HG02943 (cell line): ENCODE results near the gene TMEM254.
"Not testable (repeated sequence)": the region's sequence is repeated elsewhere in the genome, so short reads cannot be mapped to it uniquely, and the experiment has no call there.

Experiments used
- ATAC-seq: cut with Tn5 transposase; IDR thresholded peaks from one replicate; pipeline ENCODE4 v1.9.1; 2021; ENCODE audit warnings: mild to moderate bottlenecking, low read depth, moderate library complexity; ENCODE audit not compliant: unreplicated experiment

The TMEM254 gene

DNA sequence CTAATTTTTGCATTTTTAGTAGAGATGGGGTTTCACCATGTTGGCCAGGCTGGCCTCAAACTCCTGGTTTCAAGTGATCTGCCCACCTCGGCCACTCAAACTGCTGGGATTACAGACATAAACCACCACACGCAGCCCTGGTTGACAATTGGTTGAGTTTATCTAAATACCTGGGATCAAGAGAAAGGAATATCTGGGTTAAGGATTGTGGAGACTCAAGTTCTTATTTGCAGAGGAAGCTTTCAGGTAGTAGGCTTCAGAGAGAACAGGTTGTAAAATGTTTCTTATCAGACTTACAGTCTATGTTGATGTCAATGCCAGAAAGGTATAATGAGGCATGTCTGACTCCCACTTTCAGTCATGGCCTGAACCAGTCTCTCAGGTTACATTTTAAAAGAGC lies 5.9 kb upstream of the TMEM254 start:
- no peak for ATAC-seq

DNA sequence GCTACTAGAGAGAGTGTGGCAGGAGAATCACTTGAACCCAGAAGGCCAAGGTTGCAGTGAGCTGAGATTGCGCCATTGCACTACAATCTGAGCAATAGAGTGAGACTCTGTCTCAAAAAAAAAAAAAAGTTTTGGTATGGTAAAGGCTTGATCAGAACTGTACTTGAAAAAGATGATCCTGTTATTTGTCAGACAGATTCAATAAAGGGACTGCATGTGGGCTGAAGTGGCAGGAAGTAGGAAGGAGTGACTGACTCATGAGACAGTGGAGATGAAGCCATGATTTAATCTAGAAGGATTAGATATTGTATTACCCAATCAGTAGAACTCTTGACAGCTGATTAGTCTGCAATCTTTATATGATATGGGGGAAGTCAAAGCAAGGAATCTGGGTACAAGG lies 2.7 kb upstream of the TMEM254 start:
- ATAC-seq: no peak

DNA sequence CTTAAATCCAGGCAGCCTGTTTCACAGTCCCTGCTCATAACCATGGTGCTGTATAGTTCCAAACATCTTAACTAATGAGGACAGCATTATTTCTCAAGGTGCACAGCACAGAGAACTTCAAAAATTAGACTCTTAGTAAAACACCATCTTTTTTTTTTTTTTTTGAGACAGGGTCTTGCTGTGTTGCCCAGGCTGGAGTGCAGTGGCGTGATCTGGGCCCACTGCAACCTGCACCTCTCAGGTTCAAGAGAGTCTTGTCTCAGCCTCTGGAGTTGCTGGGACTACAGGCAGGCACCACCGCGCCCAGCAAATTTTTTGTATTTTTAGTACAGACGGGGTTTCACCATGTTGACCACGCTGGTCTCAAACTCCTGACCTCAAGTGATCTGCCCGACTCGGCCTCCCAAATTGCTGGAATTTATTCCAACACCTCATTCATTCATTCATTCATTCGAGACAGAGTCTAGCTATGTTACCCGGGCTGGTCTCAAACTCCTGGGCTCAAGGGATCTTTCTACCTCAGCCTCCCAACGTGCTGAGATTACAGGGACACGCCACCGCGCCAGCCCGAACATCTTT lies 507 bp upstream of the TMEM254 start:
- ATAC-seq: peak; percentile 20

DNA sequence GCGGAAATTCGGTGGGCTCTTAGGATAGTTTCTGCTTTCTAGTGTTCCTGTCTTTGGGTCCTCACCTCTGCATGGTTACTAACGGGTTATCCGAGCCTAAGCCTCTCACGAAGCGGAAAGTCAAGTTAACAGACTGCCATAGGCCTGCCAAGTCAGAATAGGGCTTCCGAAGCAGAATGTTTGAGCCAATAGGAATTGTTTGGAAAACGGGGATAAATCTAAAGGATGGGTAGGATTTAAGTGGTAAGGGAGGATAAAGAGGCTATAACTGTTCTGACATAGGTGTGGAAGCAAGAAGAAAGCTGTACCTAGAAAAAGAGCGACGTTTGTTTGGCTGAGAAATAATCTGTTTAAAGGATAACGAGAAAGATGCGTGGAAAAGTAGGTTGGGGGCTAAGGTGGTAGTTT lies 851 bp downstream of the TMEM254 start:
- ATAC-seq: no peak

DNA sequence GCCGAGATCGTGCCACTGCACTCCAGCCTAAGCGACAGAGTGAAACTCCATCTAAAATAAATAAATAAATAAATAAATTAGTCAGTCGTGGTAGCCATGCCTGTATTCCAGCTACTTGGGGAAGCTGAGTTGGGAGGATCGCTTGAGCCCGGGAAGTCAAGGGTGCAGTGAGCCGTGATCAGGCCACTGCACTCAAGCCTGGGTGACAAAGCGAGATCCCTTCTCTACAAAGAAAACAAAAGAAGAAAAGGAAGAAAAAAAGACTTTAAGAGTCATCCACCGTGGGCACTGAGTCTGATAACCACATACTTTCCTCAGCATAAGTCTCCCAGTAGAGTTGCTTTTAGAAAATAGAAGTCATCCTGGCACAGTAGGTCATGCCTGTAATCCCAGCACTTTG lies 2.6 kb downstream of the TMEM254 start:
- no peak for ATAC-seq

DNA sequence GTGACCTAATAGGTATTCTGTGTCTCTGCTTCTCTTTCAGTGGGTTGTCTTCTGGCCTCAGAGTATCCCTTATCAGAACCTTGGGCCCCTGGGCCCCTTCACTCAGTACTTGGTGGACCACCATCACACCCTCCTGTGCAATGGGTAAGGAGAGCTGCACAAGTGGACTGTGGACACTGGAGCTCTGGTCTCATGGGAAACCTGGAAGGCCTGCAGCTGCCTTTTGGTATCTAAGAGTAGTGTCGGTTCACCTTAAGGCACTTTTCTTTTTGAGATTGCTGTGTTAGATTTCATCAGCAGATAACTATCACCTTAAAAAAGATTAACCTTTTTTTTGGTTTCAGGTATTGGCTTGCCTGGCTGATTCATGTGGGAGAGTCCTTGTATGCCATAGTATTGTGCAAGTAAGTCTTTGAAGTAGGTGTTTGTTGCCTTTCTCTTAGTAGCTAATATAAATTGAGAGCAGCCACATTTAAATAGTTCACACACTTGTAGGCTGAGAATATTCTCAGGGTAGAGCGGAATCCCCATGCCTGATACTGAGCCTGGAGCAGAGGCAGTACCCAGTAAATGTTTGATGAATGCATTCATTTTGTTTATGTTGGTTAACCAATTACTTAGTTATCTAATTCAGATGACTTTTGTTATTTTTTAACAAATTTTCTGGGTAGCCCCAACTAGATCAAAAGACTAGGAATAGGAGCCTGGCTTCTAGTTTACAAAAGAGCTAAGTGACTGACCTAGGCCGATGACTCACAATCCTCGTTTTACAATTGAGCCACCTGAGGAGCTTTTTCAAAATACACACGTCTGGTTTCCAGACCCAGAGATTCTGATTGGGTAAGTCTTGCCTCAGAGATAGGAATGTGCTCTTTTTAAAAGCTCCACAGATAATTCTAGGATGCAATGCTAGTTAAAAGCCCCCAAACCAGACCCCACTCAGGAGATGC lies 3.6 kb downstream of the TMEM254 start:
- no peak for ATAC-seq

DNA sequence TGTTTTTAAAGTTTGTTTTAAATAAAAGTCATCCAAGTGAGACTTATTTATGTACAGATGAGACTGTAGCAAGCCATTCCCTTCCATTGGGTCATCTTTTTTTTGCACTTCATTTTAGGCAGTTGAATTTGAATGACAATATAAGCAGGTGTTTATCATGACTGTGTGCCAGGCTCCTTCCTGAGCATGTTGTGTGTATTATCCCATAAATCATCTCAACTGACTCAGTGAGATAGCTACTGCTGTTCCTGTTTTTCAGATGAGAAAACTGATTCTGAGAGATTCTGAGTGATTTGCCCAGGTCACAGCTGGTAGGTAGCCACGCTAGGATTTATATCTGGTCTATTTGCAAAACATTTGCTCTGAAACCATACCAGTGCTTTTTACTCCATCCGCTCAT lies 11.7 kb downstream of the TMEM254 start:
- no peak for ATAC-seq

DNA sequence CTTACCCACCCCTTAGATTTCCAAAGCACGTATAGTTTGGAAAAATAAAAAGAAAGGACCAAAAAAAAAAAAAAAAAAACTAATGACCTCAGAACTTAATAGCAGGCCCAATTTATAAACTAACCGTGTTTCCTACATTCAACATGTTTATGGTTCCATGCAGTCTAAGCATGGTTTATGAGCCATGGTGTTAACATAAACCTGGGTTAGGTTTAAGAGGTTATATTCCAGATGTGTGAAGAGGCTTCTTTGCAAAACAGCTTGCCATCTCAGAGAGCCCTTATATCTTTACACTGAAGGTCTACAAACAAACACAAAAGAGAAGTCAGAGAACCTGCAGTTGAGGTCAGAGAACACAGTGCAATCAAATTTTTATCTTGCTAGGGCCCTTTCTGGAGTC lies 15.8 kb downstream of the TMEM254 start:
- ATAC-seq: no peak

DNA sequence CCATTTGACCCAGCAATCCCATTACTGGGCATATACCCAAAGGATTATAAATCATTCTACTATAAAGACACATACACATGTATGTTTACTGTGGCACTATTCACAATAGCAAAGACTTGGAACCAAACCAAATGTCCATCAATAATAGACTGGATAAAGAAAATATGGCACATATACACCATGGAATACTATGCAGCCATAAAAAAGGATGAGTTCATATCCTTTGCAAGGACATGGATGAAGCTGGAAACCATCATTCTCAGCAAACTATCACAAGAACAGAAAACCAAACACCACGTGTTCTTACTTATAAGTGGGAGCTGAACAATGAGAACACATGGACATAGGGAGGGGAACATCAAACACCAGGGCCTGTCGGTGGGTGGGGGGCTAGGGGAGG lies 19.8 kb downstream of the TMEM254 start:
- not testable (repeated sequence) for ATAC-seq

DNA sequence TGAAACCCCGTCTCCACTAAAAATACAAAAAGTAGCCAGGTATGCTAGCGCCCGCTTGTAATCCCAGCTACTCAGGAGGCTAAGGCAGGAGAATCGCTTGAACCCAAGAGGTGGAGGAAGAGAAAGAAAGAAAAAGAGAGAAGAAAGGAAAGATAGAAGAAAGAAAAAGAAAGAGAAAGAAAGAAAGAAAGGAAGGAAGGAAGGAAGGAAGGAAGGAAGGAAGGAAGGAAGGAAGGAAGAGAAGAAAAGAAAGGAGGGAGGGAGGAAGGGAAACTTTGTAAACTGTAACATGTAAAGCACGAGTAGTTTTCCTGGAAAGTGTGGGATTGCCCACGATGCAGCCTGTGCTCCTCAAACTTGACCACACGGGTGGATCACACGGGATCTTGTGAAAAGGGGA lies 20.8 kb downstream of the TMEM254 start:
- ATAC-seq: not testable (repeated sequence)

DNA sequence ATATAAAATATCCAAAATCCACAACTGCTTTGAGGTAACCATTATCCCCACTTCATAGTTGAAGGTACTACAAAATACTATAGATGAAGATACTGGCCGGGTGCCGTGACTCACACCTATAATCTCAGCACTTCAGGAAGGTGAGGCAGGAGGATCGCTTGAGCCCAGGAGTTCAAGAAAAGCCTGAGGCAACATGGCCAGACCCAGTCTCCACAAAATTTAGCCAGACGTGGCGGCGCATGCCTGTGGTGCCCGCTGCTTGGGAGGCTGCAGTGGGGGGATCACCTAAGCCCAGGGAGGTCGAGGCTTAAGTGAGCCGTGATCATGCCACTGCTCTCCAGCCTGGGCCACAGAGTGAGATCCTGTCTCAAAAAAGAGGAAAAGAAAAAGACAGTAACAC lies 21.7 kb downstream of the TMEM254 start:
- no peak for ATAC-seq

DNA sequence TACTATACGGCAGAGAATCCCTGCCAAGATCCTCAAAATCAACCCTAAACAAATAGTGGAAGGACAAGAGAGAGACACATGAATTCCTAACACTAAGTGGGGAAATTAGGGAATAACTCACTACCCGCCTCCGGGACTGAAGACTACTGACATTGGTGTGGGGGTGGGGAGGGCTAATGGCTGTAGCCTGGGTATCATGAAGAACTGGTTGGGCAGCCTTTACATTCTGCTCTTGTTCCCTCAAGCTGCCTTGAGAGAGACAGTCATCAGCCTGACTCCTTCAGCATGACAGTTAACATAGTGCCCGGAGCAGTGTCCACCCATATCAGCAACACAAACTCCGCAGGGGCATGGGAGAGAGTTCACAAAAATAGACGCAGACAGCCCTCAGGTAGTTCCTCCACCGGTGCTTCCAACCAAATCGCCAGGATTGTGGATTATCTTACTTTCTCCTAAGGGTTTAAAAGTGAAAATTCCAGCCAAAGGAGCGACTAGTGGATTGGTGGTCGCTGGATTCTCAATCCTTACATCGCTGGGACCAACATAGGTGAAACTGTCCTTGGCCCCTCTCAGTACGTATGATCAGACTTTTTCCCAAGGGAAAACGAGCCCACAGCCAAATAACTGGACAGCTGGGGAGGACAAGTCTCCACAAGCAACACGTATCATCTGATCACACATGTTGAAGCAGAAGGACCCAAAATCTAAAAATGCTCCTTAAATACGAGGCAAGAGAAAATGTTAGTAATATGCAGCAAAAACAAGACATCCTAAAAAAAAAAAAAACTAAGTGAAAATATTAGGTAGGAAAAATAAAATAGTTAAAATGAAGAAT lies 22.6 kb downstream of the TMEM254 start:
- no peak for ATAC-seq

DNA sequence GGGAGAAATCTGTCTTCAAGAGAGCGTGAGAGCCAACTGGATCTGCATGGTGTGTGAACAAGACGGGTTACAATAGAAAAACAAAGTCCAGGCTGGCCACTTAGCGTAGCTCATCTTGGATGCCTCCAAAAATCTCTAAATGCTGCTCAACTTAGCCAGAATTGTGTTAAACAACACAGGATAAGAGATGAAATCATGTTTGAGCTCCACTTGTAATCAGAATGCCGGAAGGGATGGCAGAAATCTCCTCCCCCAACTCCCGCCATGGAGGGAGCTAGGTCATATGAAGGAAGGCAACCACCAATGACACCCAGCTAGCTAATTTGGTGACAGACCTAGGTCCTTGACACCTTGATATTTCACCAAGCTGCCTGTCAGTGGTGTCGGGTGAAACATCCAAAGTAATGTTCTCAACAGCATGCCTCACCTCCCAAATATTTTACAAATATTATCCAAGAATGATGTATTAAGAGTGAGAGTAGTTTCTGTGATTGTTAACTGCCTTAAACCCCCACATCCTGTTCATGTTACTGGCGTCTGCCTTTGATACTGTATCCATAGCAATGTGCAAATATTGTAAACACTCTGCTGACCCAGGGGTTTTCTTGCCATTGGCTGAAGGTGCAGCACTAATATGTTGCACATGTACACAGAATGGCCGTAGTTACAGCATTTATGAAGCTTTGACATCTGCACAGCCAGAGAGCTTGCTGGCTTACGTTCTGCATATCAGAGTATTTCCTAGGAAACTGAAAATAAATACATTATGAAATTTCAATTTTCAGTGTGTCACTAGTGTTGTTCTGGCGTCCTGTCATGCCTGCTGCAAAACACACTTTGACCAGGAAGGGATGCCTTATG lies 25.8 kb downstream of the TMEM254 start:
- ATAC-seq: no peak

DNA sequence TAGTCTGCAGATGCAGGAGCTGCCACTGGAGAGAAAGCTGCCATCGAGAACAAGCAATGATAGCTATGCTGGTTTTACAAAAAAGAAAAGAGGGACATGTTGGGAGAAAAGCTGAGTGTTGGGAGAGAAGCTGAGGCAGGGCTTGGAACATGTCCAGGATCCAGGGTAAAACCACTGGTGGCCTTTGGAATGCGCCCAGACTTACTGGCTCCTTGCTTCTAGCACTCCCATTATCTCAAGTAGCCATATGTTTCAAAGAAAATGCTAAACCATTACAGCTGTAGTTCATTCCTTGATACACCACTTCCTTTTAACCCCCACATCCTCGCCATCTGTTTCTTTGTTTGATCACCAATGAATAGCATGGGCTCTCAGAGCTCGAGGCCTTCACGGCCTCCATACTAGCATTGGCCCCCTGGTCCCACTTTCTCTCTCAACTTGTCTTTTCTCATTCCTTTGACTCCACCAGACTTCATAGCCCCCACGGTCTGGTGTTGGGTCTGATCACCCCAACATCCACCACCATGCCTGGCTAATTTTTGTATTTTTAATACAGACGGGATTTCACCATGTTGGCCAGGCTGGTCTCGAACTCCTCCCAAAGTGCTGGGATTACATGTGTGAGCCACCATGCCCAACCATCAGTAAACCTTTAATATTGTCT lies 30.2 kb downstream of the TMEM254 start:
- ATAC-seq: no peak

DNA sequence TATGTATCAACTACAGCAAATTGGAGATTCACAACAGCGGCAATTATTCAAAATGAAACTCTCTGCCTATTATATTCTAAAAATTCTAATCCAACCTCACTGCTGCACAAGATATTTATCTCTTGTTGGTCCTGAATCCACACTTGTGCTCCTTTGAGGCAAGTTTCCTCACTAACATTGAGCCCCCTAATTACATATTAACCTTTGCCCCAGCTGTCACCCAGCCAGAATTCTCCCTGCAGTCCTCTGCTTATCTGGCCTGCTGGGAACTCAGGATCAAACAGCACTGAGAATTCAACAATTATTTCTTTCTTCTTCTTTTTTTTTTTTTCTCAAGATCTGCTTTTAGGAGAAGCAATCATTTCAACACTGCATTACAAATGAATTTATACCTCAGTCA lies 32.5 kb downstream of the TMEM254 start:
- no peak for ATAC-seq

DNA sequence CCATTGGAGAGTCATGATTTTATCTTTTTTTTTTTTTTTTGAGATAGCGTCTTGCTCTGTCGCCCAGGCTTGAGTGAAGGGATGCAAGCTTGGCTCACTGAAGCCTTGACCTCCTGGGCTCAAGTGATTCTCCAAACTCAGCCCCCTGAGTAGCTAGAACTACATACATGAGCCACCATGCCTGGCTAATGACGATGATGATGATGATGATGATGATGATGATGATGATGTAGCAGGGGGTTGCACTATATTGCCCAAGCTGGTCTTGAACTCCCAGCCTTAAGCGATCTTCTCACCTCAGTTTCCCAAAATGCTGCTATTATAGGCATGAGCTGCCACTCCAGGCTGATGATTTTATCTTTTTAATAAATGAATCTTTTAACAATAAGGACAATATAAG lies 40.2 kb downstream of the TMEM254 start:
- ATAC-seq: no peak

DNA sequence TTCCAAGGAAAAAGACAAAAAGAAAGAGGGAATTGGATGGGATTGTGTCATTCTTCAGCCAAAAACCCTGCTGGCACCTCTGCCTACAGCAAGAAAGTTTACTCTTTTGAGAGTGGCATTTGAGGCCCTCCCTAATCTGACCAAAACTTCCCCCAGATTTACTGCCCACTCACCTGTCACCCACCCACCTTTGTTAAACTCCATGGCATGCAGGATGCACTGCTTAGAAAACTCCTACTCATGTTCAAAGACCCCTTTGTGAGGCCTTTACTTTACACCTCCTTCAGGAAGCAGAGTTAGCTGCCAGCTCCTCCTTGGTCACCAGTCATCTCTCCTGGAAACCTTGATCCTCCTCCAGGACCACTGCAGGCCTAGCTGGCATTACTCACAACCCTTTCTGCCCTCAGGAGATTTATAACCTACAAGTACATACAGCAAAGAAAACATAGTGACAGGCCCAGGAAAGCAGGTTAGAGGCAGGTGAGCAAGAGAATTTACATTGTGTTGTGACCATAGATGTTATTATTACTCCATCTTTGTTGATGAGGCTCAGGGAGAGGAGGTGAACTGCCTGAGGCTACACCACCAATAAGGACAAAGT lies 43.7 kb downstream of the TMEM254 start:
- ATAC-seq: no peak

DNA sequence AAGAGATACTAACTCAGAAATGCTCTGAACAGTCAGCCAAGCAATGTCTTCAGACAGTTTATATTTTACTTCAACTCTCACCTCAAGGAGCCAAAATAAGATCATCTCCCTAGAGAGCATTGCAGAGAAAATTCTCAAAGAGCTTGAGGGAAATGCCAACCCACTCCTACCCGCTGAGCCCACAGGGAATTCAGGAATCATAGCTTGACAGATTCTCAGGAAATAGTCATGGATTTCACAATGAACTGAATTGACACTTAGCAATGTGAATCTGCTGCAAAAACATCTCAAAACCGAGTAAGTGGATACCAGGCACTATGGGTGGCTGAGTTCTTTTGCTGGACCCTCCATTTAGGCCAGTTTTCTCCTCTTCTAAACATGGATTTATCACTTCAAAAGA lies 44.3 kb downstream of the TMEM254 start:
- ATAC-seq: no peak

DNA sequence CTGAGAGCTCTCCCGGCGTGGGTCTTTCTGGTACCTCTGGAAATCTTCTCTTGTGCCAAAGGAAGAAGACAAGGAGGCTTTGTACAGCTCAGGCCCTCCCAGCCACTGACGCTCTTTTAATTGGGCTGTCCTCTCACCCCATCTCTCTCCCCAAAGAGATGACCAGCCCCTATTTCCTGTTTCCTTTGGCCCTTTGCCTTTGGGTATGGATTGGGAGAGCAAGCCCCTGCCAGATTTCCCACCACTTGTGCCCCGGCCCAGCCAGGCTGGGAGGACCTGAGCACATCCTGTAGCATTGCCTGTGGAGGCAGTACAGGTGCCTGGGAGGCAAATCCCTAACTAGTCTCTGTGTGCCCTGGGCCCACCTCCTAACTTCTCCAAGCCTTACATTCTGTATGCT lies 48.4 kb downstream of the TMEM254 start:
- no peak for ATAC-seq
